Upper lobe of left lung (tissue), 4 donors: ENCODE measurements around the gene CBX5.

Experiments used
- CTCF ChIP-seq, 6 experiments: fragments of 450-650 bp in 4 of 6; fragments of 200-600 bp in 2 of 6; sonication (generic) in 2 of 6; IDR thresholded peaks; one replicate each; pipeline ENCODE4 v1.5.1; 2016 to 2019; ENCODE audit warnings: antibody characterized with exemption in 6 of 6
- POLR2A ChIP-seq, 4 donors: fragments of 450-650 bp; IDR thresholded peaks; one replicate each; pipeline ENCODE4 v1.5.1; 2016 to 2017; ENCODE audit warnings: antibody characterized with exemption in 4 of 4, mild to moderate bottlenecking in 2 of 4
- POLR2AphosphoS5 ChIP-seq, 2 donors: sonication (generic); formaldehyde crosslinking; IDR thresholded peaks; one replicate each; pipeline ENCODE4 v1.5.1; 2017; ENCODE audit warnings: antibody characterized with exemption in 2 of 2

- TF ChIP-seq CTCF (IDR thresholded peaks at IDR 0.05) = no peak
- TF ChIP-seq POLR2AphosphoS5 (IDR thresholded peaks at IDR 0.05) = no peak
- TF ChIP-seq POLR2A (IDR thresholded peaks at IDR 0.05) = no peak
Measured at GRCh38 chr12:54197010-54197409, 82.9 kb downstream of the CBX5 start.
